Ishikawa (cell line): Measurements from ENCODE around the gene TENM3.

Experiments
- CEBPB ChIP-seq: IDR thresholded peaks from 2 replicates; pipeline ENCODE4 v1.6.1; 2012
- RAD21 ChIP-seq: IDR thresholded peaks from 2 replicates; pipeline ENCODE4 v1.6.1; 2012; ENCODE audit warnings: low read depth
- TAF1 ChIP-seq: IDR thresholded peaks from 2 replicates; pipeline ENCODE4 v1.6.1; 2012; ENCODE audit warnings: low read depth, mild to moderate bottlenecking
- YY1 ChIP-seq: IDR thresholded peaks from 2 replicates; pipeline ENCODE4 v1.6.1; 2012; ENCODE audit warnings: low read depth
- TF ChIP-seq, protein P1 (sequence below): IDR thresholded peaks from 2 replicates; pipeline ENCODE4 v1.6.1; 2012

DNA sequence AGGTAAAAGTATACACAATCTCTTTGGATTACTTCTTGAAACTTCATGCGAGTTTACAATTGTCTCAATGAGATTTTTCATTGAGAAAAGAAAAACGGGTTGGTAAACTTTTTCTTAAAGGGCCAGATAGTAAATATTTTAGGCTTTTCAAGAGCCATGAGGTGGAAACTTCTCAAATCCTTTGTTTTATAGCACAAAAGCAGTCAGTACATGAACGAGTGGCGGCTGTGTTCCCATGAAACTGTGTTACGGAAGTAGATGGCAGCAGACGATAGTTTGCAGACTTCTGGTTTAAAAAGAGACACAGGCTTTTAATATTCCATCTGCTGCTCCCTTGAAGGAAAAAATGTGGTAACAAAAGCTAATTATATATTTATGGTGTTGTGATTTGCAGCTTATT is 332.0 kb downstream of the TENM3 start:
- TF ChIP-seq YY1 (no peak), RAD21 (no peak), CEBPB (no peak), TAF1 (no peak)
- TF ChIP-seq, protein P1, sequence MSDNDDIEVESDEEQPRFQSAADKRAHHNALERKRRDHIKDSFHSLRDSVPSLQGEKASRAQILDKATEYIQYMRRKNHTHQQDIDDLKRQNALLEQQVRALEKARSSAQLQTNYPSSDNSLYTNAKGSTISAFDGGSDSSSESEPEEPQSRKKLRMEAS: no peak
